ENCODE data around the gene SEC22A. TPM values are rescaled to one million over a fixed set of nuclear protein-coding genes. Genes with fewer than 3 reads are reported as not detected.

The SEC22A gene
- total and polyA plus RNA-seq, 10 of the 15 experiments (the other 5 are each of a cell fraction or from before 2014, with no cell fraction given) = 19.3 to 70.3 (median 36.7) TPM

- no peak for ATAC-seq
- Histone ChIP-seq H4K20me1 (ENCODE audit: control insufficient read depth, insufficient read depth) (no peaks in the 10 kb centered on the region), H3K4me3 (no peak overlapping the region), H3K4me1 (ENCODE audit: control insufficient read depth, insufficient read depth, low read length) (no peaks in the 10 kb centered on the region), H3K27ac (ENCODE audit: control insufficient read depth, insufficient read depth) (no peak overlapping the region), H3K9me3 (replicated peaks; ENCODE audit: control insufficient read depth, insufficient read depth, low read length) (no peaks in the 10 kb centered on the region), H3K9ac (ENCODE audit: control insufficient read depth, insufficient read depth, low read length) (no peak overlapping the region), H3K4me2 (ENCODE audit: control insufficient read depth, insufficient read depth) (no peak overlapping the region), H3K36me3 (ENCODE audit: control insufficient read depth in 2 of 2, insufficient read depth in 2 of 2, low read length in 1 of 2) (no peaks in the 10 kb centered on the region), H2AFZ (ENCODE audit: control insufficient read depth, low read depth, low read length) (no peak overlapping the region), H3K27me3 (replicated peaks in 1 of 2; ENCODE audit: control insufficient read depth in 2 of 2, insufficient read depth in 2 of 2, low read length in 1 of 2) (no peaks in the 10 kb centered on the region; a peak in 1 of 4 replicates), H3K79me2 (ENCODE audit: control insufficient read depth, insufficient read depth, low read length) (no peaks in the 10 kb centered on the region)
- FAIRE-seq = no peak
- POLR2A ChIA-PET = no interaction called here
- in situ Hi-C loops (cut with MboI) (no loop called here), intact Hi-C loops (cut with micrococcal nuclease; ENCODE audit: unreplicated experiment) (no loop called here)
- DNase-seq (ENCODE audit: low read depth, low spot score) = no peak
- SMC1A ChIA-PET (ENCODE audit: uncharacterized antibody, unreplicated experiment) = no interaction called here
- WGBS (ENCODE audit: insufficient coverage, insufficient replicate concordance, low lambda C conversion rate, missing lambda C conversion rate) = 43% methylated on average over 13 of the region's 13 CpGs
- CTCF ChIA-PET = no interaction called here
- RAD21 ChIA-PET (ENCODE audit: unreplicated experiment) = no interaction called here
- TF ChIP-seq SUZ12 (IDR thresholded peaks at IDR 0.05; ENCODE audit: unreplicated experiment) = no peak
- no peak for TF ChIP-seq STAT3 (IDR thresholded peaks at IDR 0.05; ENCODE audit: low read depth, low read length)
- TF ChIP-seq ESRRA (IDR thresholded peaks at IDR 0.05; ENCODE audit: low read length) = no peak
- TF ChIP-seq MEF2B (IDR thresholded peaks at IDR 0.05; ENCODE audit: partially characterized antibody, poor library complexity, severe bottlenecking) = no peak
- TF ChIP-seq WRNIP1 (IDR thresholded peaks at IDR 0.05; ENCODE audit: borderline replicate concordance, low read depth, low read length) = no peak
- no peak for TF ChIP-seq CREM (IDR thresholded peaks at IDR 0.05; ENCODE audit: low read depth)
- no peak for TF ChIP-seq NR2C2 (IDR thresholded peaks at IDR 0.05; ENCODE audit: borderline replicate concordance, control insufficient read depth, insufficient read length, low read depth)
- no peak for TF ChIP-seq CREB1 (IDR thresholded peaks at IDR 0.05; ENCODE audit: low read depth)
- no peak for TF ChIP-seq ZNF24 (IDR thresholded peaks at IDR 0.05)
- TF ChIP-seq EGR1 (IDR thresholded peaks at IDR 0.05; ENCODE audit: borderline replicate concordance in 1 of 2, low read depth in 2 of 2, low read length in 2 of 2) = no peak
- no peak for TF ChIP-seq MXI1 (IDR thresholded peaks at IDR 0.05; ENCODE audit: low read depth, low read length)
- no peak for TF ChIP-seq SUPT20H (IDR thresholded peaks at IDR 0.05; ENCODE audit: borderline replicate concordance, control insufficient read depth, low read depth, low read length)
- no peak for TF ChIP-seq POLR2A (IDR thresholded peaks at IDR 0.05; ENCODE audit: low read depth, low read length)
- BruUV-seq (replicated peaks) = no TSS peak
Measured at GRCh38 chr3:123290107-123290930, 88.6 kb downstream of the SEC22A start.

All from GM12878 (cell line).